Peyer's patch (tissue), 4 donors: ENCODE measurements around the gene JAKMIP3.

Experiments
- POLR2A ChIP-seq, 2 donors: fragments of 450-650 bp; IDR thresholded peaks; one replicate each; pipeline ENCODE4 v1.5.1; 2017; ENCODE audit warnings: antibody characterized with exemption in 2 of 2, mild to moderate bottlenecking in 2 of 2, moderate library complexity in 2 of 2
- TF ChIP-seq, protein P1 (sequence below), 6 experiments: fragments of 450-650 bp in 4 of 6; fragments of 200-600 bp in 2 of 6; sonication (generic) in 1 of 6; IDR thresholded peaks; one replicate each; pipeline ENCODE4 v1.5.1; 2017 to 2019; ENCODE audit warnings: antibody characterized with exemption in 6 of 6, mild to moderate bottlenecking in 3 of 6, moderate library complexity in 1 of 6

DNA sequence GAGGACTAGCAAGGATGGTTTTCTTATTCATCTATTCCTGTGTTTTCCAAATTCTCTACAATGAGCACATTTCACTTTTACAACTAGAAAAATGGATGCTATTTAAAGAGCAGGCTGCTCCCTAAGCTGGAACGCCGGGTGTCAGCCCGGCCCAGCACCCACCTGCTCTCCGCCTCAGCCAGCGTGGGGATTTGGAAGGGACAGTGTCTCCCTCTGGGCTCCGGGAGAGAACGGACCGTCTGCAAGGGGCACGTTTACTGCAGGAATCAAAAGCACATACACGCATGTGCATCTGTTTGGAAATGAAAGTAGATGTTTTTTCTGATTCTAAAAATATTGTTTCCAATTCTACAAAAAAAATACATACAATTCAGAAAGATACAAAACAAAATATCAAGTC lies 2.3 kb upstream of the JAKMIP3 start:
- TF ChIP-seq, protein P1, sequence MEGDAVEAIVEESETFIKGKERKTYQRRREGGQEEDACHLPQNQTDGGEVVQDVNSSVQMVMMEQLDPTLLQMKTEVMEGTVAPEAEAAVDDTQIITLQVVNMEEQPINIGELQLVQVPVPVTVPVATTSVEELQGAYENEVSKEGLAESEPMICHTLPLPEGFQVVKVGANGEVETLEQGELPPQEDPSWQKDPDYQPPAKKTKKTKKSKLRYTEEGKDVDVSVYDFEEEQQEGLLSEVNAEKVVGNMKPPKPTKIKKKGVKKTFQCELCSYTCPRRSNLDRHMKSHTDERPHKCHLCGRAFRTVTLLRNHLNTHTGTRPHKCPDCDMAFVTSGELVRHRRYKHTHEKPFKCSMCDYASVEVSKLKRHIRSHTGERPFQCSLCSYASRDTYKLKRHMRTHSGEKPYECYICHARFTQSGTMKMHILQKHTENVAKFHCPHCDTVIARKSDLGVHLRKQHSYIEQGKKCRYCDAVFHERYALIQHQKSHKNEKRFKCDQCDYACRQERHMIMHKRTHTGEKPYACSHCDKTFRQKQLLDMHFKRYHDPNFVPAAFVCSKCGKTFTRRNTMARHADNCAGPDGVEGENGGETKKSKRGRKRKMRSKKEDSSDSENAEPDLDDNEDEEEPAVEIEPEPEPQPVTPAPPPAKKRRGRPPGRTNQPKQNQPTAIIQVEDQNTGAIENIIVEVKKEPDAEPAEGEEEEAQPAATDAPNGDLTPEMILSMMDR (IDR thresholded peaks at IDR 0.05) = no peak
- TF ChIP-seq POLR2A (IDR thresholded peaks at IDR 0.05) = no peak
